Measurements from ENCODE around the gene BCL2L13. TPM values are rescaled to one million over a fixed set of nuclear protein-coding genes. Genes with fewer than 3 reads are reported as not detected.

The BCL2L13 gene
- total RNA-seq, 1 donor from 2014 or later: 34.3 TPM

DNA sequence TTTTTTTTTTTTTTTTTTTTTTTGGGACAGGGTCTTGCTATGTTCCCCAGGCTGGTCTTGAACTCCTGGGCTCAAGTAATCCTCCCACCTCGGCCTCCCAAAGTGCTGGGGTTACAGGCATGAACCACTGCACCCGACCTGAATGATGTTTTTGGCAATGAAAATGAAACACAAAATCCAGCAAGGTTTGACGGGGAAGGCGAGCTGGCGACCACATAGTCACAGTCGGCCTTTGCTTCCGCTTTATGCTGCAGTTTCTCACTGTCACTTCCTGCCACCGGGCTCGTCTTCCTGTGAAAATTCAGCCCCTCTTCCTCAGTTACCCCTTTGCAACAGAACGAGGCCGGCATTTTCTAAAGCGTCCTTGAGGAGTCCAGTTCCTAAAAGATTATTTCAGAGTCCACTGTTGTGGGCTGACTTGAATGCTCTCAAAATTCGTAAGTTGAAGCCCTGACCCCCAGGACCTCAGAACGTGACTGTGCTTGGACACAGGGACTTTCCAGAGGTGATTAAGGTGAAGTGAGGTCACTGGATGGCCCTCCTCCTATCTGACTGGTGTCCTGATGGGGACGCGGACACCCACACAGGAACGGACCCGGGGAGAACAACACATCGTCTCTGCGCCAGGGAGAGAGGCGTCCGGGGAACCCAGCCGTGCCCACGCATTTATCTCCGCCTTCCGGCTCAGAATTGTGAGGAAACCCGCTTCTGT lies 138.6 kb downstream of the BCL2L13 start:
- ATAC-seq (peak; percentile 58), DNase-seq (ENCODE audit: low spot score) (peak; percentile 65)

DNA sequence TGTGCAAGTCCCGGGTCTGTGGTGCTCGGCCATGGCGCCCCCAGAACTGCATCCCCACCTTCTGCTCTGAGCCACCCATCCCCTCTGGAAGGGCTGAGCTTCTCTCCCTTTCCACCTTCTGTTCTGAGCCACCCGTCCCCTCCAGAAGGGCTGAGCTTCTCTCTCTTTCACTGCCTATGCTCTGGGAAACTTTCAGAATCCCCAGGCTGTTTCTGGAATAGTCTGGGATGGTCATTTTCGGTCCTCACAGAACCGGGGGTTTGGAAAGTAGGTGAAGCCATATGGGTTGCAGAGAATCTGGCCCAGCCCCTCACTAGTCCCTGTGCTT lies 139.1 kb downstream of the BCL2L13 start:
- no peak for DNase-seq (ENCODE audit: low spot score)
- ATAC-seq: peak; percentile 14

DNA sequence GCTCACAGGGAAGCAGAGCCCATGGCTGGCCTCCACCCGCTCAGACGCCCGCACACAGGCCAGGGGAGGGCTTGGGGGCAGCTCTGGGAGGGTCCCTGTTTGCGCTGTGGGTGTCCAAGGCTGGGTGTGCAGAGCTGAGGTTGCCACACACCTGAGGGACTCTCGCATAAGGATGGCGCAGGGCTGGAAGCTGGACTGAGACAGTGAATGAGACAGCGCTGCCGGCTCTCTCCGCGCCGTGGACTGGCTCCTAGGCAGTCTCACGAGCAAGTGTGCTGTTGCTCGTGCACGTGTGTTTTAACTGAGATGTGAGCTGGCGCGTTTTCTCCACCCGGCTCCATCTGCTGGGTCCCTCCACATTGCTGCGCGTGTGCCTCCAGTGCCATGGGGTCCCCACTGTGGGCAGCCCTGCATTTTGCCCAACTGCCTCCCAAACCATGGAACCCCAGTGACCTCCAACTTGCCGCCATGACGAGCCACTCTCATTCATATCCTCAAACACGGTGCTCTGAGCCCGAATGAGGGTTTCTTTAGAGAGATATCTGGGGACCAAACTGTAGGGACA lies 139.9 kb downstream of the BCL2L13 start:
- no peak for DNase-seq (ENCODE audit: low spot score)

GRCh38 chr22:17779286-17780115 lies 140.9 kb downstream of the BCL2L13 start:
- DNase-seq (ENCODE audit: low spot score) (no peak), ATAC-seq (no peak)

More for the DNA sequence above, 139.9 kb downstream of the BCL2L13 start:
- ATAC-seq: no peak

DNA sequence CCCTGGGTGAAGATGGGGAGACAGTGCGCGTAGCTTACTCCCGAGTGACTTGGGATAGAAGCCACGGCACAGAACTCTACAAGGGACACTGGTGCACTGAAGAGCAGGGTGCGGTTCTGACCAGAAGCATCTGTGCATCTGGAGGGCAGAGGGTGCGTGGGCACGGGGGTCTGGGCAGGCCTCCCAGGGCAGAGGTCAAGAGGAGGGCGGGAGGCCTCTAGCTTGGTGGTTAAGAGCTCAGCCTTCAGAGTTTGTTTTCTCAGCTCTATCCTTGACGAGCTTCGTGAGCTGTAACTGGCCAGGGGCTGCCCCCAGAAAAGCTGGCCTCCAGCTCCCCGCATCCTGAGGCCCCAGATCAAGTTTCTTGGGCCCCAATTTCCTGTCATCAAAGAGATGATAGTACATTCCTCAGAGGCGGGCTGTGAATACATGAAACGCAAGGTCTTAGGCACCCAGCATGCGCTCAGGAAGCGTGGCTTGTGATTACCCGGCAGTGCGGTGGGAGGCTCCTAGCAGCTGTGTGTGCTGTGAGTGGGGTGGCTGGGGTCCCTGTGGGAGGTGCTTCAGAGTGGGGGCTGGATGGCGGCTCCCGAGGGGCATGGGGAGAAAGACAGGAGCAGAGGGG lies 141.7 kb downstream of the BCL2L13 start:
- DNase-seq (ENCODE audit: low spot score) (no peak), ATAC-seq (no peak)

Other genes with a start within 250 kb of the BCL2L13 start
- 48.7 TPM for gene SLC25A18, start 75.3 kb upstream of the BCL2L13 start, total RNA-seq
- gene ATP6V1E1, start 10.0 kb upstream of the BCL2L13 start, total RNA-seq: 31.3 TPM
- 30.9 TPM for gene BID, start 135.7 kb downstream of the BCL2L13 start, total RNA-seq